Measurements from ENCODE around the gene UBE2J2.

GRCh38 chr1:1285102-1285571 lies 11.5 kb upstream of the UBE2J2 start:
- TF ChIP-seq CTCF (IDR thresholded peaks at IDR 0.05) (no peak), POLR2AphosphoS5 (IDR thresholded peaks at IDR 0.05) (no peak), POLR2A (IDR thresholded peaks at IDR 0.05) (no peak), EP300 (IDR thresholded peaks at IDR 0.05) (no peak)

Measured in suprapubic skin (tissue), 4 donors.